Naive B cell (primary cell): ENCODE results near the gene LSAMP. TPM values are rescaled to one million over a fixed set of nuclear protein-coding genes. Genes with fewer than 3 reads are reported as not detected.

Experiments used
- ATAC-seq, 2 donors: fragments of 150-1000 bp; cut with Tn5 transposase; 2 replicates each; pipeline ENCODE4 v1.10.0; 2021; ENCODE audit warnings: low read depth in 2 of 2, mild to moderate bottlenecking in 2 of 2, moderate library complexity in 2 of 2
- DNase-seq: peaks from one replicate; pipeline ENCODE4 v3.0.0; 2022
- H3K27ac Mint-ChIP-seq, 6 donors: one replicate each; pipeline ENCODE4 v1.8.0; 2020 to 2022; ENCODE audit warnings: mild to moderate bottlenecking in 6 of 6, mixed read lengths in 6 of 6, moderate library complexity in 5 of 6, inconsistent platforms in 2 of 6
- H3K27me3 Mint-ChIP-seq, 3 donors: one replicate each; pipeline ENCODE4 v1.8.0; 2021 to 2022; ENCODE audit warnings: mixed read lengths in 3 of 3, mild to moderate bottlenecking in 1 of 3
- H3K36me3 Mint-ChIP-seq, 2 donors: one replicate each; pipeline ENCODE4 v1.8.0; 2020 to 2022; ENCODE audit warnings: mixed read lengths in 2 of 2, inconsistent platforms in 1 of 2, mild to moderate bottlenecking in 1 of 2
- H3K4me1 Mint-ChIP-seq, 3 donors: one replicate each; pipeline ENCODE4 v1.8.0; 2020 to 2022; ENCODE audit warnings: mixed read lengths in 3 of 3, inconsistent platforms in 1 of 3, mild to moderate bottlenecking in 1 of 3, moderate library complexity in 1 of 3
- H3K4me3 Mint-ChIP-seq, 8 donors: one replicate each; pipeline ENCODE4 v1.8.0; 2020 to 2022; ENCODE audit warnings: mild to moderate bottlenecking in 8 of 8, mixed read lengths in 8 of 8, moderate library complexity in 8 of 8, inconsistent platforms in 2 of 8
- H3K9me3 Mint-ChIP-seq, 7 donors: one replicate each; pipeline ENCODE4 v1.8.0; 2020 to 2022; ENCODE audit warnings: mixed read lengths in 7 of 7, mild to moderate bottlenecking in 5 of 7, inconsistent platforms in 2 of 7, moderate library complexity in 1 of 7
- polyA plus RNA-seq, 6 donors: library from polyadenylated mRNA; unstranded; fragments of 300-500 nt; fragmentation: Illumina TruSeq; gene quantifications; one replicate each; pipeline ENCODE4 v1.2.3, GENCODE V29; 2021; ENCODE audit warnings: low read depth in 6 of 6

Gene LSAMP
- polyA plus RNA-seq, 6 donors from 2014 or later, result not detected

GRCh38 chr3:116200956-116201690, 244.2 kb downstream of the LSAMP start:
- H3K27ac Mint-ChIP-seq, result no peak overlapping the region
- H3K36me3 Mint-ChIP-seq, result no peaks in the 10 kb centered on the region
- no peak for DNase-seq
- no peaks in the 10 kb centered on the region for H3K4me1 Mint-ChIP-seq
- H3K9me3 Mint-ChIP-seq, result peaks cover 0 to 22% (median 1%) of the 10 kb centered on the region in 7 donors
- no peak overlapping the region for H3K4me3 Mint-ChIP-seq
- no peaks in the 10 kb centered on the region for H3K27me3 Mint-ChIP-seq
- no peak for ATAC-seq

- no peaks in the 10 kb centered on the region for H3K4me1 Mint-ChIP-seq
- H3K36me3 Mint-ChIP-seq, result no peaks in the 10 kb centered on the region
- no peak overlapping the region for H3K27ac Mint-ChIP-seq
- DNase-seq (no peak), ATAC-seq (no peak)
- H3K9me3 Mint-ChIP-seq, result peaks cover 0 to 23% (median 5%) of the 10 kb centered on the region in 7 donors
- no peak overlapping the region for H3K4me3 Mint-ChIP-seq
- no peaks in the 10 kb centered on the region for H3K27me3 Mint-ChIP-seq
These were observed 246.2 kb downstream of the LSAMP start for GRCh38 chr3:116199063-116199462.

GRCh38 chr3:116198087-116198486, 247.2 kb downstream of the LSAMP start:
- ATAC-seq (no peak), DNase-seq (no peak)
- Mint-ChIP-seq H3K9me3 (peaks cover 0 to 26% (median 7%) of the 10 kb centered on the region in 7 donors), H3K27me3 (no peaks in the 10 kb centered on the region), H3K36me3 (no peaks in the 10 kb centered on the region), H3K4me3 (no peak overlapping the region), H3K4me1 (no peaks in the 10 kb centered on the region), H3K27ac (no peak overlapping the region)

GRCh38 chr3:116192464-116192863, 252.8 kb downstream of the LSAMP start:
- ATAC-seq (no peak), DNase-seq (no peak)
- no peaks in the 10 kb centered on the region for H3K4me1 Mint-ChIP-seq
- H3K27ac Mint-ChIP-seq, result no peak overlapping the region
- H3K9me3 Mint-ChIP-seq, result peaks cover 0 to 10% (median 4%) of the 10 kb centered on the region in 7 donors
- H3K36me3 Mint-ChIP-seq, result no peaks in the 10 kb centered on the region
- peaks cover 0 to 4% (median 0%) of the 10 kb centered on the region in 3 donors for H3K27me3 Mint-ChIP-seq
- H3K4me3 Mint-ChIP-seq, result no peak overlapping the region

GRCh38 chr3:116191409-116191808, 253.9 kb downstream of the LSAMP start:
- Mint-ChIP-seq H3K27me3 (peaks cover 0 to 4% (median 0%) of the 10 kb centered on the region in 3 donors), H3K4me1 (no peaks in the 10 kb centered on the region), H3K36me3 (no peaks in the 10 kb centered on the region), H3K9me3 (peaks cover 0 to 10% (median 2%) of the 10 kb centered on the region in 7 donors), H3K4me3 (no peak overlapping the region), H3K27ac (no peak overlapping the region)
- DNase-seq, result no peak
- ATAC-seq, result no peak

GRCh38 chr3:116190095-116190494, 255.2 kb downstream of the LSAMP start:
- H3K4me1 Mint-ChIP-seq, result no peaks in the 10 kb centered on the region
- peaks cover 0 to 4% (median 0%) of the 10 kb centered on the region in 3 donors for H3K27me3 Mint-ChIP-seq
- DNase-seq, result no peak
- H3K4me3 Mint-ChIP-seq, result no peak overlapping the region
- H3K27ac Mint-ChIP-seq, result no peak overlapping the region
- peaks cover 0 to 10% (median 2%) of the 10 kb centered on the region in 7 donors for H3K9me3 Mint-ChIP-seq
- ATAC-seq, result no peak
- no peaks in the 10 kb centered on the region for H3K36me3 Mint-ChIP-seq

GRCh38 chr3:116188231-116188785, 257.0 kb downstream of the LSAMP start:
- ATAC-seq (no peak), DNase-seq (no peak)
- Mint-ChIP-seq H3K36me3 (no peaks in the 10 kb centered on the region), H3K27ac (no peak overlapping the region), H3K4me3 (no peak overlapping the region), H3K27me3 (peaks cover 0 to 4% (median 0%) of the 10 kb centered on the region in 3 donors), H3K9me3 (peaks cover 0 to 2% (median 0%) of the 10 kb centered on the region in 7 donors), H3K4me1 (no peaks in the 10 kb centered on the region)

GRCh38 chr3:116186049-116186448, 259.2 kb downstream of the LSAMP start:
- DNase-seq, result no peak
- peaks cover 0 to 2% (median 0%) of the 10 kb centered on the region in 7 donors for H3K9me3 Mint-ChIP-seq

GRCh38 chr3:116181159-116181558, 264.1 kb downstream of the LSAMP start:
- H3K4me1 Mint-ChIP-seq, result no peaks in the 10 kb centered on the region
- H3K27me3 Mint-ChIP-seq, result no peaks in the 10 kb centered on the region
- no peaks in the 10 kb centered on the region for H3K36me3 Mint-ChIP-seq
- no peak overlapping the region for H3K4me3 Mint-ChIP-seq
- peaks cover 0 to 2% (median 0%) of the 10 kb centered on the region in 7 donors for H3K9me3 Mint-ChIP-seq
- ATAC-seq (no peak), DNase-seq (no peak)
- H3K27ac Mint-ChIP-seq, result no peak overlapping the region

More at GRCh38 chr3:116186049-116186448, 259.2 kb downstream of the LSAMP start:
- H3K4me3 Mint-ChIP-seq, result no peak overlapping the region
- ATAC-seq, result no peak
- no peaks in the 10 kb centered on the region for H3K4me1 Mint-ChIP-seq
- H3K36me3 Mint-ChIP-seq, result no peaks in the 10 kb centered on the region
- H3K27me3 Mint-ChIP-seq, result peaks cover 0 to 4% (median 0%) of the 10 kb centered on the region in 3 donors
- no peak overlapping the region for H3K27ac Mint-ChIP-seq

- no peak for ATAC-seq
- no peak overlapping the region for H3K27ac Mint-ChIP-seq
- peaks cover 0 to 2% (median 0%) of the 10 kb centered on the region in 7 donors for H3K9me3 Mint-ChIP-seq
- no peak for DNase-seq
- H3K4me1 Mint-ChIP-seq, result no peaks in the 10 kb centered on the region
- H3K36me3 Mint-ChIP-seq, result no peaks in the 10 kb centered on the region
- H3K27me3 Mint-ChIP-seq, result no peaks in the 10 kb centered on the region
- no peak overlapping the region for H3K4me3 Mint-ChIP-seq
These were observed 266.2 kb downstream of the LSAMP start for GRCh38 chr3:116179091-116179490.

GRCh38 chr3:116176974-116177555, 268.2 kb downstream of the LSAMP start:
- Mint-ChIP-seq H3K4me3 (no peak overlapping the region), H3K36me3 (no peaks in the 10 kb centered on the region), H3K4me1 (no peaks in the 10 kb centered on the region), H3K27ac (no peak overlapping the region), H3K9me3 (no peaks in the 10 kb centered on the region), H3K27me3 (no peaks in the 10 kb centered on the region)
- DNase-seq (no peak), ATAC-seq (no peak)

- Mint-ChIP-seq H3K27me3 (no peaks in the 10 kb centered on the region), H3K36me3 (no peaks in the 10 kb centered on the region), H3K4me3 (no peak overlapping the region), H3K9me3 (peaks cover 0 to 5% (median 2%) of the 10 kb centered on the region in 7 donors), H3K4me1 (no peaks in the 10 kb centered on the region), H3K27ac (no peak overlapping the region)
- DNase-seq (no peak), ATAC-seq (no peak)
These were observed 279.2 kb downstream of the LSAMP start for GRCh38 chr3:116166121-116166520.

- DNase-seq, result no peak
- H3K9me3 Mint-ChIP-seq, result peaks cover 0 to 5% (median 2%) of the 10 kb centered on the region in 7 donors
- H3K36me3 Mint-ChIP-seq, result no peaks in the 10 kb centered on the region
- no peak overlapping the region for H3K4me3 Mint-ChIP-seq
- ATAC-seq, result no peak
- no peaks in the 10 kb centered on the region for H3K27me3 Mint-ChIP-seq
- H3K27ac Mint-ChIP-seq, result peak overlapping the region in 1 of 6 donors; percentile 6
- H3K4me1 Mint-ChIP-seq, result no peaks in the 10 kb centered on the region
These were observed 279.6 kb downstream of the LSAMP start for GRCh38 chr3:116165641-116166040.

GRCh38 chr3:116165135-116165534, 280.2 kb downstream of the LSAMP start:
- ATAC-seq, result no peak
- no peak overlapping the region for H3K4me3 Mint-ChIP-seq
- H3K27ac Mint-ChIP-seq, result no peak overlapping the region
- no peaks in the 10 kb centered on the region for H3K27me3 Mint-ChIP-seq
- no peaks in the 10 kb centered on the region for H3K36me3 Mint-ChIP-seq
- no peak for DNase-seq
- H3K4me1 Mint-ChIP-seq, result no peaks in the 10 kb centered on the region
- H3K9me3 Mint-ChIP-seq, result peaks cover 0 to 5% (median 2%) of the 10 kb centered on the region in 7 donors
